Measurements from ENCODE around the gene ADAMTS2. TPM values are rescaled to one million over a fixed set of nuclear protein-coding genes. Genes with fewer than 3 reads are reported as not detected.

ADAMTS2 gene
- total RNA-seq, 2 experiments from 2014 or later: not detected

DNA sequence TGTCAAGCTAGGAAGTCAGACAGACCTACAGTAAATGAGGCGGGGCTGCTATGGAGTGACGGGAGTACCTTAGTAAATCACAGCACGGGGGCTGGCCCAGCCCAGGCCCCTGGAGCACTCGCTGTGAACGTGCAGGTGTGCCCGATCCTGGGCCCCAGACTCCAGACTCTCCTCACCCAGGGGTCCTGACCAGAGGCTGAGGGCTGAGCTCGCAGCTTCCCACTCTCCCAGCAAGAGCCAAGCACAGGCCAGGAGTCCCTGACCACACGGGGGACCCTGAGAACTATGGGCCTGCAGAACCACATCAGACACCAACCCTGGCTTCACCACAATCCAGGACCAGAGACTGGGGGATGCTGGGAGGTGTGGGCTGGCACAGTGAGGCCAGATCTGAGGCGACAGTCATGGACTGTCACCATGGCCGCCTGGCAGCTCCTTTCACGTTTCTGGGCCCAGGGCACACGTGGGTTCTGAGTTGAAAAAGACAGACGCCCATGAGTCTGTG, 73.4 kb downstream of the ADAMTS2 start:
- Histone ChIP-seq H3K27ac (ENCODE audit: low read depth in 1 of 2, low read length in 2 of 2) (no peak overlapping the region), H3K4me3 (ENCODE audit: low read length) (no peak overlapping the region), H3K9me3 (ENCODE audit: control insufficient read depth in 1 of 2, insufficient read depth in 1 of 2, low read length in 2 of 2) (peaks cover 0 to 7% of the 10 kb centered on the region in 2 experiments), H3K36me3 (ENCODE audit: insufficient read depth, low read length) (no peaks in the 10 kb centered on the region), H3K4me1 (ENCODE audit: insufficient read depth, low read length) (no peaks in the 10 kb centered on the region), H3K27me3 (ENCODE audit: control insufficient read depth in 1 of 2, insufficient read depth in 2 of 2, low read length in 2 of 2) (no peaks in the 10 kb centered on the region)
- ChIA-PET CTCF (no interaction called here), POLR2A (no interaction called here)
- no peak for DNase-seq
- TF ChIP-seq, protein P1, sequence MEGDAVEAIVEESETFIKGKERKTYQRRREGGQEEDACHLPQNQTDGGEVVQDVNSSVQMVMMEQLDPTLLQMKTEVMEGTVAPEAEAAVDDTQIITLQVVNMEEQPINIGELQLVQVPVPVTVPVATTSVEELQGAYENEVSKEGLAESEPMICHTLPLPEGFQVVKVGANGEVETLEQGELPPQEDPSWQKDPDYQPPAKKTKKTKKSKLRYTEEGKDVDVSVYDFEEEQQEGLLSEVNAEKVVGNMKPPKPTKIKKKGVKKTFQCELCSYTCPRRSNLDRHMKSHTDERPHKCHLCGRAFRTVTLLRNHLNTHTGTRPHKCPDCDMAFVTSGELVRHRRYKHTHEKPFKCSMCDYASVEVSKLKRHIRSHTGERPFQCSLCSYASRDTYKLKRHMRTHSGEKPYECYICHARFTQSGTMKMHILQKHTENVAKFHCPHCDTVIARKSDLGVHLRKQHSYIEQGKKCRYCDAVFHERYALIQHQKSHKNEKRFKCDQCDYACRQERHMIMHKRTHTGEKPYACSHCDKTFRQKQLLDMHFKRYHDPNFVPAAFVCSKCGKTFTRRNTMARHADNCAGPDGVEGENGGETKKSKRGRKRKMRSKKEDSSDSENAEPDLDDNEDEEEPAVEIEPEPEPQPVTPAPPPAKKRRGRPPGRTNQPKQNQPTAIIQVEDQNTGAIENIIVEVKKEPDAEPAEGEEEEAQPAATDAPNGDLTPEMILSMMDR (IDR thresholded peaks at IDR 0.05): no peak
- no peak for ATAC-seq (ENCODE audit: poor library complexity)
- intact Hi-C loops (cut with DNase I, micrococcal nuclease): no loop called here
- Mint-ChIP-seq H3K27ac (no peak overlapping the region), H3K4me1 (ENCODE audit: low read depth) (no peaks in the 10 kb centered on the region), H3K9me3 (no peaks in the 10 kb centered on the region), H3K27me3 (no peaks in the 10 kb centered on the region), H3K4me3 (no peak overlapping the region), H3K36me3 (ENCODE audit: low read depth) (no peaks in the 10 kb centered on the region)

DNA sequence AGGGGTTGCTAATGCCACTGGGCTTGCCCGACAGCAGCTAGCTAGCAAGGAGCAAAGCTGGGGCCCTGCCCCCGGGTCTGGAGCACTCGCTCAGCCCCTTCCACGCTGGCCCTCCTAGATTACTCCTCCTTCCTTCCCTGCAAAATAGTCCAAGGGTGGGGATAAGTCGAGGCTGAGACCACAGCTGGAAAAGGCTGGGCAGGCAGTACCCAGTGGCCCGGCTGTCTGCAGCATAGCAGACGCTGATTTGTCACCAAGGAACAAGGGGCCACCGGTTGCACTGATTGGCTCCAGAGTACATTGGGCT, 73.9 kb downstream of the ADAMTS2 start:
- no peak for ATAC-seq (ENCODE audit: poor library complexity)
- TF ChIP-seq, protein P1 (IDR thresholded peaks at IDR 0.05): no peak
- Mint-ChIP-seq H3K9me3 (no peaks in the 10 kb centered on the region), H3K36me3 (ENCODE audit: low read depth) (no peaks in the 10 kb centered on the region), H3K27me3 (no peaks in the 10 kb centered on the region), H3K4me1 (ENCODE audit: low read depth) (no peaks in the 10 kb centered on the region), H3K4me3 (no peak overlapping the region), H3K27ac (no peak overlapping the region)
- no peak for DNase-seq
- Histone ChIP-seq H3K4me1 (ENCODE audit: insufficient read depth, low read length) (no peaks in the 10 kb centered on the region), H3K27me3 (ENCODE audit: control insufficient read depth in 1 of 2, insufficient read depth in 2 of 2, low read length in 2 of 2) (no peaks in the 10 kb centered on the region), H3K27ac (ENCODE audit: low read depth in 1 of 2, low read length in 2 of 2) (no peak overlapping the region), H3K9me3 (ENCODE audit: control insufficient read depth in 1 of 2, insufficient read depth in 1 of 2, low read length in 2 of 2) (peaks cover 0 to 7% of the 10 kb centered on the region in 2 experiments), H3K36me3 (ENCODE audit: insufficient read depth, low read length) (no peaks in the 10 kb centered on the region), H3K4me3 (ENCODE audit: low read length) (no peak overlapping the region)
- CTCF ChIA-PET: no interaction called here
- intact Hi-C loops (cut with DNase I, micrococcal nuclease): no loop called here
- POLR2A ChIA-PET: no interaction called here

DNA sequence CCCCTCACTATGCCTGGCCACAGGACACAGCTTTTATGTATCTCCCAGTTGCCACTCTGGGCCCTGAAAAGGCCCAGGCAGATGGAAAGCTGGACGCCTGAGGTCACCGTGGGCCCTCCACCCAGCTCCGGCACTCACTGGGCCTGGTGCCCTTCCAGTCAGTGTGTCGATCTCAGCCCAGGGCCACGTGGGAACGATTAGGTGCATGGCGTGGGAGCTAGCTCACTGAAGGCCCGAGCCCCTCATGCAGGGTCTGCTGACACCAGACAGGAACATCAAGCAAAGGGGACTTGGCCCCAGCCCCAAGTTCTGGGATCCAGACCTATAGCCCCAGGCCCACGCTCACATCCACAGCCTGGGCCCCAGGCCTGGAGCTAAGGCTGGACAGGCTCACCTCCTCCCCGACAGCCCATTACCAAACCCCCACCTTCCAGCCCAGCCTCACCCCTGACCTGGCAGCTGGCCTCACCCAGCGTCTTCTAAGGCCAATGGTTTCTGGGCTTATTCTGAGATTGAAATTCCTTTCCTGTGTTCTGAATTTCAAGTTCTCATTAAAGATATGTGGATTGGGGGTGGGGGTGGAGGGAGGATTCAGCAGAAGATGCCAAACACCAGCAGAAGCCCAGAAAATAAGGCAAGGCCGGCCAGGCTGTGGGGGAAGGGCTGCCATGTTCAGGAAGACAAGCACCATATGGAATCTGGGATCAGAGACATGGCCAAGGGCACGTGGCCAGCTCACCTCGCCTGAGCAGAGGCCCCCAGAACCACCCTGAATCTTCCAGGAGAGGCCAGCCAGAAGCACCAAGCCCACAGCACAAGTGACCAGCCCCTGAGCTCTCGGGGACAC, 74.5 kb downstream of the ADAMTS2 start:
- H3K27ac ChIP-seq (ENCODE audit: low read depth in 1 of 2, low read length in 2 of 2): no peak overlapping the region

More for the DNA sequence above, 74.5 kb downstream of the ADAMTS2 start:
- Mint-ChIP-seq H3K4me3 (no peak overlapping the region), H3K9me3 (no peaks in the 10 kb centered on the region), H3K27ac (no peak overlapping the region), H3K27me3 (no peaks in the 10 kb centered on the region), H3K36me3 (ENCODE audit: low read depth) (no peaks in the 10 kb centered on the region), H3K4me1 (ENCODE audit: low read depth) (no peaks in the 10 kb centered on the region)
- TF ChIP-seq, protein P1 (IDR thresholded peaks at IDR 0.05): no peak
- ATAC-seq (ENCODE audit: poor library complexity) (no peak), DNase-seq (peak in 1 of 14 experiments; percentile 3)
- H3K4me3 ChIP-seq (ENCODE audit: low read length): no peak overlapping the region
- no peaks in the 10 kb centered on the region for H3K36me3 ChIP-seq (ENCODE audit: insufficient read depth, low read length)
- POLR2A ChIA-PET: no interaction called here
- H3K4me1 ChIP-seq (ENCODE audit: insufficient read depth, low read length): no peaks in the 10 kb centered on the region
- CTCF ChIA-PET: no interaction called here
- H3K27me3 ChIP-seq (ENCODE audit: control insufficient read depth in 1 of 2, insufficient read depth in 2 of 2, low read length in 2 of 2): no peaks in the 10 kb centered on the region
- intact Hi-C loops (cut with DNase I, micrococcal nuclease): no loop called here
- peaks cover 0 to 9% of the 10 kb centered on the region in 2 experiments for H3K9me3 ChIP-seq (ENCODE audit: control insufficient read depth in 1 of 2, insufficient read depth in 1 of 2, low read length in 2 of 2)
